Measurements from ENCODE around the gene PDE3A. TPM values are rescaled to one million over a fixed set of nuclear protein-coding genes. Genes with fewer than 3 reads are reported as not detected.

The PDE3A gene
- total RNA-seq, 6 experiments from 2014 or later = 0.02 to 0.07 (median 0.03) TPM; not detected in 3

DNA sequence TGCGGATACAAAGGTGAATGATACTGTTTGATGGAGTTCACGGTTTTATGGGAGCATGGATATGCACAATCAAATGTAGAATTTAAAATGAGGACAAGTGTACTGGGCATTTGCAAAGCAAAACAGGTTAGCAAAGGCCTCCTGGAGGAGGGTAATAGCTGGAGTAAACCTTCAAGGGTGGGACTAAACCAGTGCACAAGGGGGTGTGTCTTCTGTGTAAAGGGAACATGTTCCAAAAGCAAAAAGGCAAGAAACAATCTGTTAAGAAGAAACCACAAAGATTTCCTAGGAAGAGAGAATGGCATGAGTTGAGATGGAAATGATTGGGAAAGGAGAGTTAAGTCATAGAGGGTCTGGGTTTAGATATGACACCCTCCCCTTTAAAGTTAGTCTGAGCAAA lies 217.6 kb downstream of the PDE3A start:
- Mint-ChIP-seq H3K27ac (no peak overlapping the region), H3K27me3 (ENCODE audit: insufficient read depth) (peaks cover 2% of the 10 kb centered on the region), H3K4me3 (no peak overlapping the region), H3K36me3 (ENCODE audit: low read depth) (no peaks in the 10 kb centered on the region), H3K9me3 (no peaks in the 10 kb centered on the region), H3K4me1 (ENCODE audit: low read depth) (no peaks in the 10 kb centered on the region)
- TF ChIP-seq, protein P1, sequence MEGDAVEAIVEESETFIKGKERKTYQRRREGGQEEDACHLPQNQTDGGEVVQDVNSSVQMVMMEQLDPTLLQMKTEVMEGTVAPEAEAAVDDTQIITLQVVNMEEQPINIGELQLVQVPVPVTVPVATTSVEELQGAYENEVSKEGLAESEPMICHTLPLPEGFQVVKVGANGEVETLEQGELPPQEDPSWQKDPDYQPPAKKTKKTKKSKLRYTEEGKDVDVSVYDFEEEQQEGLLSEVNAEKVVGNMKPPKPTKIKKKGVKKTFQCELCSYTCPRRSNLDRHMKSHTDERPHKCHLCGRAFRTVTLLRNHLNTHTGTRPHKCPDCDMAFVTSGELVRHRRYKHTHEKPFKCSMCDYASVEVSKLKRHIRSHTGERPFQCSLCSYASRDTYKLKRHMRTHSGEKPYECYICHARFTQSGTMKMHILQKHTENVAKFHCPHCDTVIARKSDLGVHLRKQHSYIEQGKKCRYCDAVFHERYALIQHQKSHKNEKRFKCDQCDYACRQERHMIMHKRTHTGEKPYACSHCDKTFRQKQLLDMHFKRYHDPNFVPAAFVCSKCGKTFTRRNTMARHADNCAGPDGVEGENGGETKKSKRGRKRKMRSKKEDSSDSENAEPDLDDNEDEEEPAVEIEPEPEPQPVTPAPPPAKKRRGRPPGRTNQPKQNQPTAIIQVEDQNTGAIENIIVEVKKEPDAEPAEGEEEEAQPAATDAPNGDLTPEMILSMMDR (IDR thresholded peaks at IDR 0.05) = no peak
- DNase-seq = no peak

DNA sequence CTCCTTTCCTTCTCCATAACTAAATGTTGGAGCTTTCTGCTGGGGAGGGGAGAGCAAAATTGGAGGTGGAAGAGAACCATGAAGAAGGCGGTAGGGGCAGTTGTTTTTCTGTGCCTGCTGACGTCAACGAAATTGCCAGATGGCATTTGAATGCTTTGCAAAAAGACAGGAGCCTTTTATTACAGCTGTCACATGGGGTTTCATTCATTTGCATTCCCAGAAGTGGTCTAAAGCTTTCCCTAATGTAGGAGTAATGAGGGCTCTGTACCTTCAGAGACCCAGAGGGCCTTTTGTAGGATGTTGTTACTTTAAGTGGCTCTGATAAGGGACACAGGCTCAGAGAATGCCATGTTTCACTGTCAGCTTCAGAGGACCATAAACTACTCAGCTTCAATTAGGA lies 219.7 kb downstream of the PDE3A start:
- Mint-ChIP-seq H3K36me3 (ENCODE audit: low read depth) (no peaks in the 10 kb centered on the region), H3K27ac (no peak overlapping the region), H3K4me3 (no peak overlapping the region), H3K4me1 (ENCODE audit: low read depth) (no peaks in the 10 kb centered on the region), H3K27me3 (ENCODE audit: insufficient read depth) (peaks cover 2% of the 10 kb centered on the region), H3K9me3 (no peaks in the 10 kb centered on the region)
- DNase-seq = no peak
- TF ChIP-seq, protein P1 (IDR thresholded peaks at IDR 0.05) = no peak

DNA sequence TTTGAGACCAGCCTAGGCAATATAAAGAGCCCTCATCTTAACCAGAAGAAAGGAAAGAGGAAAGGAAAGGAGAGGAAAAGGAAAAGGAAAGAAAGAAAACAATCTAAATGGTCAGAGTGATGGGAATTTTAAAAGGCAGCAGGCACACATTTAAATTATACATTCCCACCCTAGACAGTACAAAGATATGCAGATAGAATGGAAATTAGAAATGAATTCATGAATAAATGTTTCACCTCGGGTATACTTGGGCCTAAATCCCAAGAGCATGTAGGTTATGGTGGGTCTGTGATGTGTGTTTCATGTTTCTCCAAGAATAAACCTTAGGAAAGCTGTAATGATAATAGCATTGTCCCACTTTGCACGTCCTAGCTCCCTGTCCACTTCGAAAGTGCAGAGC lies 222.2 kb downstream of the PDE3A start:
- Mint-ChIP-seq H3K4me1 (ENCODE audit: low read depth) (no peaks in the 10 kb centered on the region), H3K4me3 (no peak overlapping the region), H3K36me3 (ENCODE audit: low read depth) (no peaks in the 10 kb centered on the region), H3K9me3 (no peaks in the 10 kb centered on the region), H3K27ac (no peak overlapping the region), H3K27me3 (ENCODE audit: insufficient read depth) (peaks cover 2% of the 10 kb centered on the region)
- TF ChIP-seq, protein P1 (IDR thresholded peaks at IDR 0.05) = no peak
- no peak for DNase-seq

DNA sequence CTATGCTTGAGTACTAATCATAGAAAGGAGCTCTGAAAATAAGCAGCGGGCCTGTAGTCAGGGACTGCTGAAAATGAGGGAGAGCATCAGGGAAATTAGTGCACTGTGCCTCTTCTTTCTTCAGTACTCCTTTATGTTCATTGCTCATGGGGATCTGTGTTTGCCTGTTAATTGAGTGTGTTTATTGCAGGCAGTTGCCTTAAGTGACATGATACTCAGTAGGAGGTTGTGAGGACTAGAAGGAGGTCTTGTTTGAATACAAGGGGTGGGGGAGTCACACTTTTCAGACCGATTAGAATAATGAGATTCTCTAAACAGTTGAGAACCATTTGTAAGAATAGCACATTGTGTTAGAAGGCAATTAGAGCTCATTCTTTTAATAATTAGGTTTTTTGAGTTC lies 224.2 kb downstream of the PDE3A start:
- no peaks in the 10 kb centered on the region for H3K4me1 Mint-ChIP-seq (ENCODE audit: low read depth)
- H3K4me3 Mint-ChIP-seq = no peak overlapping the region
- TF ChIP-seq, protein P1 (IDR thresholded peaks at IDR 0.05) = no peak
- DNase-seq = no peak
- no peaks in the 10 kb centered on the region for H3K9me3 Mint-ChIP-seq
- no peak overlapping the region for H3K27ac Mint-ChIP-seq
- H3K36me3 Mint-ChIP-seq (ENCODE audit: low read depth) = no peaks in the 10 kb centered on the region
- no peaks in the 10 kb centered on the region; the same call in 1 of the 2 replicates for H3K27me3 Mint-ChIP-seq (ENCODE audit: insufficient read depth)

DNA sequence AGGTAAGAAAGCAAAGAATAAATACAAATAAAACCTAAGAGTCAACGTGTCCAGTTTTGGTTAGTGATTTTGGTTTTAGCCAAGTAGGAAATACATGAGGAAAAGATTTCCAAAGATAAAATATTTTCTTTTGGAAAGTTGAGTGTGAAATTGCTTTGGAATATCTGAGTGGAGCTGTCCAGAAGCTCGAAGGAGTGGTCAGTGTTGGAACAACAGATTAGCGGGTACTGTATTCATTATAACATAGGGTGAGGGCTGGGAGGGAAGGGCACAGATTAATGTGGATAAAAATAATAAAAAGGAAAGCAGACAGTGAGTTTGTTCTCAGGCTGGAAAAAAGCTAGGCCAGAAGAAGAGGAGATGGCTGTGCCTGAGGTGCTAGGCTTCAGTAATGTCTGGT lies 225.3 kb downstream of the PDE3A start:
- Mint-ChIP-seq H3K4me3 (no peak overlapping the region), H3K9me3 (no peaks in the 10 kb centered on the region), H3K27me3 (ENCODE audit: insufficient read depth) (no peaks in the 10 kb centered on the region; the same call in 1 of the 2 replicates), H3K4me1 (ENCODE audit: low read depth) (no peaks in the 10 kb centered on the region), H3K27ac (no peak overlapping the region), H3K36me3 (ENCODE audit: low read depth) (no peaks in the 10 kb centered on the region)
- TF ChIP-seq, protein P1 (IDR thresholded peaks at IDR 0.05) = no peak
- DNase-seq = no peak

DNA sequence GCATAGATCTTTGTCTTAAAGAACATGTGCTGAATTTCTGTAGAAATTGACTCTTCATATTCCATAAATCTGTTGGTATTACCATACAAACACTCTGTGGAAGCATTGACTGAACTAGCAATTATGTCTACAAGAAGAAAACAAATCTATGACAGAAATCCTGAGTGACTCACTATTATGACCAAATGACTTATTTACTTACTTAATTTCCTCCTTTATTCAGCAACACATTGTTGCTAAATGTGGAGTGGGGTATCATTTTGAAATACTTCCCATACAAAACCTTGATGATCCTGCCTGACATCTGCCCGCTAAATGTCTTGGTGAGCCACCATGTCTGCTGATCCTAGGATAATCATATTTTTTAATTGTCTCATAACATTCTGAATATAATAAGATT lies 227.7 kb downstream of the PDE3A start:
- H3K27me3 Mint-ChIP-seq (ENCODE audit: insufficient read depth) = no peaks in the 10 kb centered on the region; the same call in 1 of the 2 replicates
- no peak overlapping the region for H3K4me3 Mint-ChIP-seq
- H3K9me3 Mint-ChIP-seq = no peaks in the 10 kb centered on the region
- DNase-seq = no peak
- TF ChIP-seq, protein P1 (IDR thresholded peaks at IDR 0.05) = no peak
- no peaks in the 10 kb centered on the region for H3K36me3 Mint-ChIP-seq (ENCODE audit: low read depth)
- no peak overlapping the region for H3K27ac Mint-ChIP-seq
- no peaks in the 10 kb centered on the region for H3K4me1 Mint-ChIP-seq (ENCODE audit: low read depth)

All from HFFc6 (cell line).